K562 (cell line): Measurements from ENCODE around the gene CNOT6. TPM values are rescaled to one million over a fixed set of nuclear protein-coding genes. Genes with fewer than 3 reads are reported as not detected.
A peak's percentile ranks its signal among the peaks of the same experiment; 100 is the strongest.

Experiments
- BRD4 ChIP-seq: fragments of 200-600 bp; sonication (generic); IDR thresholded peaks from 2 replicates; pipeline ENCODE4 v1.6.1; 2017; ENCODE audit warnings: inconsistent platforms
- CHD4 ChIP-seq: fragments of 200-600 bp; sonication (generic); IDR thresholded peaks from 3 replicates; pipeline ENCODE4 v1.6.1; 2012; ENCODE audit warnings: low read depth, mild to moderate bottlenecking, mixed read lengths, low read length, inconsistent platforms; ENCODE audit not compliant: insufficient read depth, insufficient replicate concordance, poor library complexity, severe bottlenecking
- CREB1 ChIP-seq, 2 experiments: sonication (generic) in 1 of 2; formaldehyde crosslinking in 1 of 2; IDR thresholded peaks; 2 replicates each; pipeline versions ENCODE4 v1.6.1 to v1.8.0; 2012 to 2022; ENCODE audit warnings: inconsistent platforms in 1 of 2, mild to moderate bottlenecking in 1 of 2, missing genetic modification reagents in 1 of 2, moderate library complexity in 1 of 2
- DMBX1 ChIP-seq: fragments of 250-450 bp; sonication (Bioruptor Pico); IDR thresholded peaks from 2 replicates; pipeline ENCODE4 v1.8.0; 2022; ENCODE audit warnings: inconsistent platforms, mild to moderate bottlenecking, moderate library complexity, borderline replicate concordance
- GTF2A2 ChIP-seq: IDR thresholded peaks from 2 replicates; pipeline ENCODE4 v1.6.1; 2016; ENCODE audit warnings: mild to moderate bottlenecking, missing genetic modification characterization, missing compliant biosample characterization
- HLTF ChIP-seq: fragments of 450-650 bp; IDR thresholded peaks from 2 replicates; pipeline ENCODE4 v1.6.1; 2016
- ILF3 ChIP-seq: fragments of 450-650 bp; IDR thresholded peaks from 2 replicates; pipeline ENCODE4 v1.6.1; 2018; ENCODE audit warnings: antibody characterized with exemption, mild to moderate bottlenecking, moderate library complexity, borderline replicate concordance
- LARP7 ChIP-seq: fragments of 450-650 bp; IDR thresholded peaks from 2 replicates; pipeline ENCODE4 v1.6.1; 2016
- NCOA1 ChIP-seq: fragments of 450-650 bp; IDR thresholded peaks from 2 replicates; pipeline ENCODE4 v1.6.1; 2016; ENCODE audit warnings: low read depth
- PBX2 ChIP-seq, 2 experiments: IDR thresholded peaks in 1 of 2; conservative IDR thresholded peaks in 1 of 2; 2 replicates each; pipeline ENCODE4 v1.6.1; 2016; ENCODE audit warnings: low read depth in 2 of 2, mild to moderate bottlenecking in 1 of 2, missing compliant biosample characterization in 1 of 2, missing genetic modification characterization in 1 of 2, moderate library complexity in 1 of 2
- PRPF4 ChIP-seq: fragments of 200-400 bp; formaldehyde crosslinking; IDR thresholded peaks from one replicate; pipeline ENCODE4 v1.6.1; 2017; ENCODE audit warnings: low read length, low read depth, mild to moderate bottlenecking; ENCODE audit not compliant: insufficient read depth, poor library complexity, severe bottlenecking
- PTRF ChIP-seq: fragments of 450-650 bp; IDR thresholded peaks from 2 replicates; pipeline ENCODE4 v1.6.1; 2016; ENCODE audit warnings: mild to moderate bottlenecking, missing genetic modification characterization, missing compliant biosample characterization
- SREBF2 ChIP-seq: sonication (generic); formaldehyde crosslinking; IDR thresholded peaks from 2 replicates; pipeline ENCODE4 v1.4.0; 2020; ENCODE audit warnings: mild to moderate bottlenecking, missing genetic modification reagents
- STAG1 ChIP-seq: sonication (generic); formaldehyde crosslinking; IDR thresholded peaks from 2 replicates; pipeline ENCODE4 v1.5.0; 2020; ENCODE audit warnings: missing genetic modification reagents, borderline replicate concordance
- TAF1 ChIP-seq: IDR thresholded peaks from 2 replicates; pipeline ENCODE4 v1.6.1; 2011; ENCODE audit warnings: mild to moderate bottlenecking, low read length, moderate library complexity; ENCODE audit not compliant: insufficient read depth, control insufficient read depth, severe bottlenecking; ENCODE audit errors: extremely low read depth
- TAF7 ChIP-seq: fragments of 450-650 bp; IDR thresholded peaks from 2 replicates; pipeline ENCODE4 v1.6.1; 2016; ENCODE audit warnings: missing genetic modification characterization, missing compliant biosample characterization
- TEAD2 ChIP-seq: fragments of 450-650 bp; IDR thresholded peaks from 2 replicates; pipeline ENCODE4 v1.6.1; 2016; ENCODE audit warnings: missing genetic modification characterization, control low read depth, missing compliant biosample characterization
- TSHZ1 ChIP-seq: fragments of 250-450 bp; sonication (Bioruptor Pico); IDR thresholded peaks from 2 replicates; pipeline ENCODE4 v1.4.0; 2020; ENCODE audit warnings: mild to moderate bottlenecking, moderate library complexity
- YY1 ChIP-seq, 3 experiments: IDR thresholded peaks; 2 replicates each; pipeline ENCODE4 v1.6.1; 2011; ENCODE audit warnings: low read length in 2 of 3, mild to moderate bottlenecking in 2 of 3, moderate library complexity in 2 of 3, borderline replicate concordance in 1 of 3, control low read depth in 1 of 3, low read depth in 1 of 3; ENCODE audit not compliant: insufficient read depth in 3 of 3, insufficient replicate concordance in 2 of 3, control insufficient read depth in 1 of 3, insufficient read length in 1 of 3; ENCODE audit errors: extremely low read depth in 1 of 3
- ZFP1 ChIP-seq: fragments of 450-650 bp; formaldehyde crosslinking; IDR thresholded peaks from 2 replicates; pipeline ENCODE4 v1.4.0; 2020; ENCODE audit warnings: mild to moderate bottlenecking, mixed read lengths
- ZFP36 ChIP-seq: fragments of 150-350 bp; IDR thresholded peaks from 2 replicates; pipeline ENCODE4 v1.6.1; 2018; ENCODE audit warnings: low read length, low read depth; ENCODE audit not compliant: partially characterized antibody
- ZNF146 ChIP-seq: IDR thresholded peaks from one replicate; pipeline ENCODE4 v1.6.1; 2018; ENCODE audit warnings: missing compliant biosample characterization; ENCODE audit not compliant: unreplicated experiment
- ZNF436 ChIP-seq: fragments of 250-450, 450-650 bp; sonication (Bioruptor Pico); formaldehyde crosslinking; IDR thresholded peaks from 2 replicates; pipeline ENCODE4 v1.7.0; 2020; ENCODE audit warnings: mild to moderate bottlenecking
- polyA plus RNA-seq, 8 experiments: library from polyadenylated mRNA; depleted of rRNA in 4 of 8; stranded (reverse) in 5 of 8; unstranded in 3 of 8; fragments of >200 nt; fragmentation: Nextera tagmentation in 2 of 8; fragmentation: Illumina TruSeq in 1 of 8; extraction: Ambion mirVana in 2 of 8; extraction: Trizol in 1 of 8; gene quantifications; 2 replicates each; pipeline versions ENCODE4 v1.2.1 to v1.2.3, GENCODE V29; 2011 to 2014; ENCODE audit warnings: inconsistent platforms in 1 of 8, missing spikeins in 1 of 8
- total RNA-seq, 7 experiments: library from RNA; depleted of rRNA in 6 of 7; stranded (reverse); fragments of >200 nt in 6 of 7; fragmentation: Illumina TruSeq in 2 of 7; extraction: Trizol in 2 of 7; gene quantifications; 2 replicates each; pipeline versions ENCODE4 v1.2.1 to v1.2.3, GENCODE V29; 2011 to 2021; ENCODE audit warnings: low replicate concordance in 1 of 7

The CNOT6 gene
- total and polyA plus RNA-seq, 9 of the 15 experiments (the other 6 are each of a cell fraction or from before 2014, with no cell fraction given), result 4.9 to 32.4 (median 14.0) TPM

- no peak for TF ChIP-seq ZFP1 (CRISPR knock-in tag)
- TF ChIP-seq HLTF, result no peak
- no peak for TF ChIP-seq ZFP36
- no peak for TF ChIP-seq TSHZ1 (CRISPR knock-in tag)
- no peak for TF ChIP-seq CHD4
- no peak for TF ChIP-seq ZNF146 (CRISPR knock-in tag)
- no peak for TF ChIP-seq GTF2A2 (tag)
- no peak for TF ChIP-seq ZNF436 (CRISPR knock-in tag)
- no peak for TF ChIP-seq BRD4
- no peak for TF ChIP-seq PRPF4
- no peak for TF ChIP-seq CREB1 (IDR thresholded peaks at IDR 0.05)
- no peak for TF ChIP-seq CREB1 (CRISPR knock-in tag; IDR thresholded peaks at IDR 0.05)
- no peak for TF ChIP-seq YY1 (IDR thresholded peaks at IDR 0.05; ENCODE audit: borderline replicate concordance in 1 of 3, control insufficient read depth in 1 of 3, extremely low read depth in 1 of 3, insufficient read depth in 3 of 3, insufficient read length in 1 of 3, insufficient replicate concordance in 2 of 3, low read depth in 1 of 3, low read length in 2 of 3)
- no peak for TF ChIP-seq LARP7
- no peak for TF ChIP-seq PTRF
- TF ChIP-seq DMBX1 (CRISPR knock-in tag), result no peak
- no peak for TF ChIP-seq ILF3
- TF ChIP-seq SREBF2, result no peak
- TF ChIP-seq NCOA1, result no peak
- TF ChIP-seq STAG1 (CRISPR knock-in tag), result no peak
- TF ChIP-seq PBX2 (CRISPR knock-in tag; IDR thresholded peaks at IDR 0.05; ENCODE audit: low read depth), result no peak
- peak; percentile 20; the same call in 1 of the 2 replicates for TF ChIP-seq PBX2 (tag; conservative IDR thresholded peaks at IDR 0.05; ENCODE audit: low read depth)
- TF ChIP-seq TAF1, result no peak
- no peak for TF ChIP-seq TEAD2 (tag)
- no peak for TF ChIP-seq TAF7 (tag)
Observed at GRCh38 chr5:180553530-180553929, 59.4 kb downstream of the CNOT6 start (continued).
